ENCODE measurements around the gene CD2BP2. TPM values are rescaled to one million over a fixed set of nuclear protein-coding genes. Genes with fewer than 3 reads are reported as not detected.
"Not testable (repeated sequence)": the region's sequence is repeated elsewhere in the genome, so short reads cannot be mapped to it uniquely, and the experiment has no call there.

Gene CD2BP2
- 10 to 100 TPM; 43.0 to 50.9 (median 45.1) TPM for total RNA-seq
- polyA plus RNA-seq: 31.8 TPM
- long read RNA-seq, donor 1, transcript CD2BP2-201 (7 exons, 3,421 nt): major isoform, 107 of 135 reads
- long read RNA-seq, donor 1, partial matches to known transcripts: 19 of 135 reads
- long read RNA-seq, donor 1, other reads (novel, unspliced or antisense): 7 of 135 reads
- long read RNA-seq, donor 2, transcript CD2BP2-201 (7 exons, 3,421 nt): major isoform, 46 of 65 reads
- long read RNA-seq, donor 2, partial matches to known transcripts: 10 of 65 reads
- long read RNA-seq, donor 2, other reads (novel, unspliced or antisense): 6 of 65 reads
- long read RNA-seq, donor 3, transcript CD2BP2-203 (6 exons, 1,417 nt): minor isoform, 10 of 310 reads
- long read RNA-seq, donor 3, transcript CD2BP2-201 (7 exons, 3,421 nt): major isoform, 257 of 310 reads
- long read RNA-seq, donor 3, partial matches to known transcripts: 11 of 310 reads
- long read RNA-seq, donor 3, other reads (novel, unspliced or antisense): 32 of 310 reads
- long read RNA-seq, donor 4, transcript CD2BP2-201 (7 exons, 3,421 nt): major isoform, 51 of 69 reads
- long read RNA-seq, donor 4, partial matches to known transcripts: 12 of 69 reads
- long read RNA-seq, donor 4, other reads (novel, unspliced or antisense): 5 of 69 reads

DNA sequence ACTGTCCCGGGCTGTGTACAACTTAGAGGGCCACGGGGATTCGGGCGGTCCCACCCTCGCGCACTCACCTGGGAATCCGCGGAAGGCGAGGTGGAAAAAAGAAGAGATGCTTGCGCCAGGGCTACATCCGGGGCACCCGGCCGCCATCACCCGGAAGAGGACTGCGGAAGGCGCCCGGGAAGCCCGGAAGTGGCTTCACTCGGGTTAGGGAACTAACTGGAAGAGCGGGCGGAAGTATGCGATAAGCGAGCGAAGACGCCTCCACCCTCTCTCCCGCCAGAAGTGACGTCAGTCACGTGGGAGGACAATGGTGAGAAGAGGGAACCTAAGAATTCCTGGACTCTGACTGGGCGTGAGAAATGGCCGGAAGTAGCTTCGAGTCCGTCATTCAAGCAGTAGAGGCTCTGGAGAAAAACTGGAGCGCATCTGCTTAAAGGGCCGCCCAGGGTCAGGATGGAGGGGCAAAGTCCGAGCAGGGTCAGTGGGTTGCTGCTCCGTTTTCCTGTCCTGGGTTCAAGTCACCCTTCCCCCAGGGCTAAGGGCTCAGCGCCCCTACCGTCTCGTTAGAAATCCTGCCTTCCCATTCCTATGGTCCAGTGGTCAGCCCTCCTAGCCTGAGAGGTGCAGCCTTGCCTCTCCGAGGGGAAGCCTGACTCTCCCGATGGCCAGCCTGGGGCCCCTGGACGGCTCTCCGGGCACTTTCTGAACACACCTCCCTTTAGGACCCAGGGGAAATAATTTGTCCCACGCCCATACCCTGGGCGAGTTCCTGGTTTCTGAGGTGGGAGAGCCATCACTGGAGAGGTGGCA lies at the start of gene CD2BP2:
TSS of gene CD2BP2 (minus strand) at position 165 of the 810 bp plus-strand sequence. CDS start 627 bp downstream, outside the sequence.
- H3K4me1 ChIP-seq (ENCODE audit: control insufficient read depth, insufficient read depth, low read length): peaks cover 16% of the 10 kb centered on the region
- H3K4me3 ChIP-seq (ENCODE audit: low read length): peak within 1 kb of the TSS; percentile 84
- ATAC-seq: peak; percentile 91 to 92
- H3K9me3 ChIP-seq (ENCODE audit: control insufficient read depth, low read length): no peaks in the 10 kb centered on the region
- intact Hi-C loops (cut with DNase I): loop anchor here in 1 of 4 donors (10.0 kb wide), 1 partner anchor 49 kb away; the partner anchor contains the start of gene ZNF771
- H3K27ac ChIP-seq (ENCODE audit: low read length): peak within 1 kb of the TSS; percentile 98
- peak; percentile 98 for DNase-seq
- H3K27me3 ChIP-seq (ENCODE audit: control insufficient read depth, insufficient read depth): no peaks in the 10 kb centered on the region
- WGBS: under 1% methylated on average over 45 of the region's 45 CpGs

GRCh38 chr16:30401768-30402425 lies 46.8 kb upstream of the CD2BP2 start:
- ATAC-seq: no peak
- WGBS: 85% methylated on average over 8 of the region's 8 CpGs
- Histone ChIP-seq H3K27ac (ENCODE audit: low read length) (no peak overlapping the region), H3K9me3 (ENCODE audit: control insufficient read depth, low read length) (no peaks in the 10 kb centered on the region), H3K4me3 (ENCODE audit: low read length) (no peak overlapping the region), H3K27me3 (ENCODE audit: control insufficient read depth, insufficient read depth) (no peaks in the 10 kb centered on the region), H3K4me1 (ENCODE audit: control insufficient read depth, insufficient read depth, low read length) (no peaks in the 10 kb centered on the region)
- intact Hi-C loops (cut with DNase I): loop anchor here in 1 of 4 donors (10.0 kb wide), 1 partner anchor 47 kb away; the partner anchor contains the start of gene CD2BP2
- DNase-seq: peak in 1 of 3 donors; percentile 8

DNA sequence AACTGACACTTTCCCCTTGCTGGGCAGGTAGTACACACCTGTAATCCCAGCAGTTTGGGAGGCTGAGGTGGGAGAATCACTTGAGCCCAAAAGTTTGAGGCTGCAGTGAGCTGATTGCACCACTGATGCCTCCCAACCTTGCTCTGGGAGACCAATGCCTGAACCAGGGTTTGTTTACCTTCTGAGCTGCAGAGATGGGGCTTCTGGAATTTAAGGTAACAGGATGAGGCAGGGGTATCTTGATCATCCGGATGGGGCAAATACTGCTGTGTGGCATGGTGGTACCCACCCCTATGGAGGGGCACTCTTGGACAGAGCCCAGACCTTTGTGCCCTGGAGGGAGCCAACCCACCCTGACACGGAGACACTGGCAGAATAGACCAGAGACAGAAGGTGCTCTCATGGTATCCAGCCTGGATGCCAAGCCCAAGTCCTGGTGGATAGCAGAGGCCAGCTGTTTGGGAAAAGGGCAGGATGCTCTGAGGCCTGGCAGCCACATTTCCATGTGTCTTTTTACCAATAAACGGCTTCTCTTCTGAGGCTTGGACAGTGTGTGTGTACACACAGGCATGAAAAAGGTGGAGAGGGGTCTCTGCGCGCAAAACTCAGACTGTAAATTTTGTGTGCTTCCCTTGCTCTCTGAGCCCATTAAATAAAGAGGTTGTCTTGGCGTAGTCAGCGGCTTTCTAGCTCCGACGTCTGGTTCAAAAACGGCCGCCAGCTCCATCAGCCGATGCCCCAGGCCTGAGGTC lies 44.5 kb upstream of the CD2BP2 start:
- Histone ChIP-seq H3K9me3 (ENCODE audit: control insufficient read depth, low read length) (no peaks in the 10 kb centered on the region), H3K27me3 (ENCODE audit: control insufficient read depth, insufficient read depth) (no peaks in the 10 kb centered on the region), H3K4me1 (ENCODE audit: control insufficient read depth, insufficient read depth, low read length) (no peaks in the 10 kb centered on the region), H3K27ac (ENCODE audit: low read length) (peak overlapping the region; percentile 38), H3K4me3 (ENCODE audit: low read length) (peak overlapping the region; percentile 77)
- WGBS: 9% methylated on average over 12 of the region's 12 CpGs
- DNase-seq (peak in 1 of 3 donors; percentile 20), ATAC-seq (no peak)
- intact Hi-C loops (cut with DNase I): loop anchor here in 1 of 4 donors (10.0 kb wide), 2 partner anchors 45 to 305 kb away; partner anchors contain the start of genes CD2BP2, TBX6 and YPEL3

GRCh38 chr16:30398661-30399434 lies 43.7 kb upstream of the CD2BP2 start:
- Histone ChIP-seq H3K27ac (ENCODE audit: low read length) (no peak overlapping the region), H3K4me3 (ENCODE audit: low read length) (no peak overlapping the region), H3K27me3 (ENCODE audit: control insufficient read depth, insufficient read depth) (no peaks in the 10 kb centered on the region), H3K9me3 (ENCODE audit: control insufficient read depth, low read length) (no peaks in the 10 kb centered on the region), H3K4me1 (ENCODE audit: control insufficient read depth, insufficient read depth, low read length) (no peaks in the 10 kb centered on the region)
- intact Hi-C loops (cut with DNase I): loop anchor here in 1 of 4 donors (10.0 kb wide), 1 partner anchor 304 kb away; the partner anchor contains the start of genes TBX6 and YPEL3
- 79% methylated on average over 23 of the region's 23 CpGs for WGBS
- peak in 1 of 3 donors; percentile 53 for DNase-seq
- no peak for ATAC-seq

GRCh38 chr16:30397776-30398660 lies 42.9 kb upstream of the CD2BP2 start:
- intact Hi-C loops (cut with DNase I): loop anchor here in 1 of 4 donors (10.0 kb wide), 1 partner anchor 303 kb away; the partner anchor contains the start of genes TBX6 and YPEL3
- WGBS: 93% methylated on average over 42 of the region's 42 CpGs

DNA sequence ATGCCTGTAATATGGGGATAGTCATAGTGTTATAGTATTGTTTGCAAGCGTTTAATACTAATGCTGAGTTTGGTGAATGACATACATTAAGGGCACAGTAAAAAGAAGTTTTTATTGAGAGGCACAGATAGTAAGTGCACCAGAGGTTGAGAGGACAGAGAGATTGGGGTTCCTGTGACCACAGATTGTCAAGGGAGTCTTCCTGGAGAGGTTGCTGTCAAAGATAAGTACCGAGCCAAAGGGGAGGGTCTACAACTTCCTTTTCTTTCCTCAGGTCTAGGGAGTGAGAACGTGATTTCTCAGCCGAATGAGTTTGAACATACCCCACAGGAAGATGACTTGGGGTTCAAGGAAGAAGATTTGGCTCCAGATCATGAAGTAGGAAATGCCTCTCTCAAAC lies 41.9 kb upstream of the CD2BP2 start:
- intact Hi-C loops (cut with DNase I): loop anchor here in 1 of 4 donors (10.0 kb wide), 1 partner anchor 302 kb away; the partner anchor contains the start of genes TBX6 and YPEL3
- no peak overlapping the region for H3K27ac ChIP-seq (ENCODE audit: low read length)
- no peaks in the 10 kb centered on the region for H3K4me1 ChIP-seq (ENCODE audit: control insufficient read depth, insufficient read depth, low read length)
- no peak for ATAC-seq
- 51% methylated on average over 4 of the region's 4 CpGs for WGBS
- H3K4me3 ChIP-seq (ENCODE audit: low read length): no peak overlapping the region
- no peak for DNase-seq
- H3K9me3 ChIP-seq (ENCODE audit: control insufficient read depth, low read length): no peaks in the 10 kb centered on the region
- no peaks in the 10 kb centered on the region for H3K27me3 ChIP-seq (ENCODE audit: control insufficient read depth, insufficient read depth)

More at GRCh38 chr16:30397776-30398660, 42.9 kb upstream of the CD2BP2 start:
- ATAC-seq (no peak), DNase-seq (peak in 2 of 3 donors; percentile 20 to 60)
- Histone ChIP-seq H3K9me3 (ENCODE audit: control insufficient read depth, low read length) (no peaks in the 10 kb centered on the region), H3K27ac (ENCODE audit: low read length) (no peak overlapping the region), H3K4me1 (ENCODE audit: control insufficient read depth, insufficient read depth, low read length) (no peaks in the 10 kb centered on the region), H3K27me3 (ENCODE audit: control insufficient read depth, insufficient read depth) (no peaks in the 10 kb centered on the region), H3K4me3 (ENCODE audit: low read length) (no peak overlapping the region)

DNA sequence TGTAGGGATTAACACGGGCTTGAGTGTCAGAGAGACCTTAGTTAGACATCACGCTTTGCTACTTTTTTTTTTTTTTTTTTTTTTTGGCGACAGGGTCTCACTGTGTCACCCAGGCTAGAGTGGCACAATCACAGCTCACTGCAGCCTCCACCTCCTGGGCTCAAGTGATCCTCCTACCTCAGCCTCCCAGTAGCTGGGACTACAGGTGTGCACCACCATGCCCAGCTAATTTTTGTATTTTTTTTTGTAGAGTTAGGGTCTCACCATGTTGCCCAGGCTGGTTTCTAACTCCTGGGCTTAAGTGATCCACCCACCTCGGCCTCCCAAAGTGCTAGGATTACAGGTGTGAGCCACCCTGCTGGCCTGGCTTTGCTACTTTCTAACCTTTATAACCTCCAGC lies 41.5 kb upstream of the CD2BP2 start:
- H3K27me3 ChIP-seq (ENCODE audit: control insufficient read depth, insufficient read depth); H3K4me3 ChIP-seq (ENCODE audit: low read length); H3K27ac ChIP-seq (ENCODE audit: low read length); H3K4me1 ChIP-seq (ENCODE audit: control insufficient read depth, insufficient read depth, low read length); ATAC-seq; H3K9me3 ChIP-seq (ENCODE audit: control insufficient read depth, low read length): not testable (repeated sequence)
- 79% methylated on average over 4 of the region's 4 CpGs for WGBS
- intact Hi-C loops (cut with DNase I): loop anchor here in 1 of 4 donors (10.0 kb wide), 1 partner anchor 302 kb away; the partner anchor contains the start of genes TBX6 and YPEL3
- DNase-seq: peak in 1 of 3 donors; percentile 9

DNA sequence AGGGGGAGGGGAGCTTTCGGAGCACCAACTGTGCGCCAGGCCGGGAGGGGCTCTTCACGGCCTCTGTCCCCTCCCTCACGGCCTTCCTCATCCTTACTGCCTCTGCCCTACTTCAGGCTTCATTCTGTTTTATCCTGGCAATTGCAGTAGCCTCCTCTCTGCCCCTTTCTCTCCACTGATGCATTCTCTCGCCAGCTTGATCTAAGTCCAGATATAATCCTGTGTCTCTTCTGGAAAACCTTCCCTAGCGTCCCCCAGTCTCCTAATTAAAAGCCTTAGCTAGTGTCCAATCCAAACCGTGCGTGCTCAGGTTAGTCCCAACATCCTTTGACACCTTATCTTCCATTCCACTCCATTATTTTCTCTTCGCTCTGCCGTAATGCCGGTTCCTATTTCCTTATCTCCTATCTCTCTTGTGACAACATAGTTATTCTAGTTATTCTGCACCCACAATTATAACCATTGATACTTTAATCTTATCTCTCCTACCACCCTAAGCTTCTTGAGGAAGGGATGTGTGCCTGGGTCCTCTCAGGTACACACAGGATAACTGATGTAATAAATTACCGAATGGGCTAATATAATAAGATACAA lies 41.0 kb upstream of the CD2BP2 start:
- 10% methylated on average over 13 of the region's 13 CpGs for WGBS

More for the DNA sequence above, 41.0 kb upstream of the CD2BP2 start:
- H3K9me3 ChIP-seq (ENCODE audit: control insufficient read depth, low read length): no peaks in the 10 kb centered on the region
- H3K4me3 ChIP-seq (ENCODE audit: low read length): peak overlapping the region; percentile 86
- H3K27me3 ChIP-seq (ENCODE audit: control insufficient read depth, insufficient read depth): no peaks in the 10 kb centered on the region
- intact Hi-C loops (cut with DNase I): loop anchor here in 1 of 4 donors (10.0 kb wide), 1 partner anchor 301 kb away; the partner anchor contains the start of genes TBX6 and YPEL3
- ATAC-seq (no peak), DNase-seq (no peak)
- H3K4me1 ChIP-seq (ENCODE audit: control insufficient read depth, insufficient read depth, low read length): no peaks in the 10 kb centered on the region
- H3K27ac ChIP-seq (ENCODE audit: low read length): peak overlapping the region; percentile 14

Data from right cardiac atrium (tissue), 5 donors.